ENCODE results near the gene PTPRT.

PTPRT gene

DNA sequence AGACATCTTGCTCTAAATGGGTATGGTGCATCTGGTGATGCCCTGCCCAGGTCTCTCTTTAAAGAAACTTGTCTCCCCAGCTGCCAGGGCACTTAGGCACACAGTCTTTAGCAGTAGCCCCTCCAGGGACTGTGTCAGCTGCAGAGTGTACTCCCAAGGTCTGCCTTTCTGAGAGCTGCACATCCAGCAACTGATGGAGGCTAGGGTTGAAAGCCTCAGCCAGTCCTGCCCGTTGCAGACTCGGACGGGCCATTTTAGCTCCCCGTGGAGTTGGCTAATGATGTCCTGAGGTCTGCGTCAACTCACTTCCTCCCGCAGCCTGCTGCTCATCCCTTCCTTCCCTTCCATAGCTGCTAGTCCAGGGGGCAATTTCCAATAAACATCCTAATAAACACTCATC is 381.8 kb downstream of the PTPRT start:
- no peak for DNase-seq (ENCODE audit: low read depth in 2 of 2)

DNA sequence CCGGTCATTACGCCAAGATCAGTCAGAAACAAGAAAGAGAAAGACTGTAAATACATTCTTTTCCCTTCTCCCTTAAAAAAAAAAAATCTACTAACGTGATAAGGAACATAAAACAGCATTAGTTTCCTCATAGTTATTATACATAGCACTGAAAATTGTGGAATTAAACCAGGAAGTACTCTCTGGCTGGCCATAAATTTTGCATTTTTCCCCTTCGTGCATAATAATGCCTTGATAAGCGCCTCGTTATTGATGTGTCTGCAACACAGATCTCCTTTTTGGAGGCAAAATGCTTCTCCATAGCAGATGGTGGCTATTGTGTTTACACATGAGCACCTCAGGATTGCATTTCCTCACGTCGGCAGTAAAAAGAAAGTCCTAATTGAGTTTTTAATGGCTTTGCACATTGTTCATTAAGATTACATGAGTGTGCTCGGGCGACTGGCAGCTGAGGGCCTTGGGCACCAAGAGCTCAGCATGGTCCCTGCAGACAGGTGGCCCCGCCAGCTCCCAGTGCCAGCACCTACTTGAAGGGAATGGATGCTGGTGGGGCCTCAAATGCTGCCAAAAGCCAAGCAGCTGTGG is 394.5 kb downstream of the PTPRT start:
- DNase-seq (ENCODE audit: low read depth in 2 of 2), result no peak

DNA sequence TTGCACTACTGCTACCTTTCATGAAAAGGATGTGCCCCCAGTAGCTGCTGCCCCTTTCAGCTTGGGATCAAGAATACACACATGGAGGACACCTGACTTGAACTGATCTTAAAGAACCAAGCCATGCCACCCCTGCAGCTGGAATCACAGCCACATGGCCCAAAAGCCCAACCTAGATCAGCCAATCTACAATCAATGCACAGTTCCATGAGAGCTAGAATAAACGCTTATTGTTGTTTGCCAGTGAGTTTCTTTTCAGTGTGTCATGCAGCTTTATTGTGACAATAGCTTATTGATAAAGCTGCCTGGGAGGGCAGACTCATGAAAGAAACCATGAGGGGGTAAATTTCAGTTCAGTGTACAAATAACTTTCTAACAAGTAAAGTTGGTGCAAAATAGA is 397.7 kb downstream of the PTPRT start:
- no peak for DNase-seq (ENCODE audit: low read depth in 2 of 2)

DNA sequence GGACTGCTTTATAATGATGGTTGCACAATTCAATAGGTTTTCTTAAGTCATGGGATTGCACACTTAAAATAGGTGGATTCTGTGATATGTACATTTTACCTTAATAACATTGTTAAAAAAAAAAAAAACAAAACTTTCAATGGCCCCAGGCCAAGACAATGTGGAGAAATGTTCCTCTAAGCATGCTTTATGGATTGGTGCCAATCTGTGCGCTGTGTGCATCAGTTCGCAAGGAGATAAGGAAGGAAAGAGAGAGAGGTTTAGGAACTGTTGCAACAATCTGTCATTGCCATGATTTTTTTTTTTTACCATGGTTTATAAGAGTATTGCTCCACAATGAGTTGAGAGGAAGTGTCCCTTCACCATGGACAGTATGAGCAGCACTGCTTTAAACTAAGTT is 399.6 kb downstream of the PTPRT start:
- DNase-seq (ENCODE audit: low read depth in 2 of 2), result no peak

DNA sequence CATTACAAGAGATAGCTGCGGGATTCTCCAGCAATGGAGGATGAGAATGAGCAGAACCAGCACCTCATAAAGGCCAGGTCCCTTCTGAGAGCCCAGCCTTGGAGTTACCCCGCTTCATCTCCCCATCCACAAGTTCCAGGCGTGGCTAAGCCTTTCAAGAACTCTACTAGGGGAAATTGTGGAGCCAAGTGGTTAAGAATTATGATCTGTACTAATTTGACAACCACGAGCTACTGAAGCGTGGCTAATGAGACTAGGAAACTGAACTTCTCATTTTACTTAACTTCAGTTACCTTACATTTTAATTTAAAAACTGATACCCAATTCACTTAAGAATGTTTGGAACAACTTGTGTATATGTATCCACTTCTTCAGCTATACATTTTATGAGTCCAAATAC is 401.0 kb downstream of the PTPRT start:
- no peak for DNase-seq (ENCODE audit: low read depth in 2 of 2)

DNA sequence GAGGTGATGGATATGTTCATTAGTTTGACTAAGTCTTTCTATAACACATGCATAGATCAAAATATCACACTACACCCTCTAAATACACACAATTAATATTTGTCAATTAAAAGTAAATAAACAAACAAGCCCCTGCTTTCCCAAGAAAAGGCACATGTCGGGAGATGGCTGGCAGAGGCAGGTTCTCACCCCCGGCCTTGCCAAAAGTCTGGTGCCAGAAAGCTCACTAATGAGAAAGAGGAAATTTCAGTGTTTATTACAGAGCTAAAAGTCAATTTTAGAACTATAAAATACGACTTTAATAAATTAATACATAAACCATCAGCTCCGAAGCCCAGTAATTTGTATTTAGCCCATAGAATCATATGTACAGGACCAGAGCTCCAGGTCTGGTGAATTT is 404.7 kb downstream of the PTPRT start:
- DNase-seq (ENCODE audit: low read depth in 2 of 2), result no peak

DNA sequence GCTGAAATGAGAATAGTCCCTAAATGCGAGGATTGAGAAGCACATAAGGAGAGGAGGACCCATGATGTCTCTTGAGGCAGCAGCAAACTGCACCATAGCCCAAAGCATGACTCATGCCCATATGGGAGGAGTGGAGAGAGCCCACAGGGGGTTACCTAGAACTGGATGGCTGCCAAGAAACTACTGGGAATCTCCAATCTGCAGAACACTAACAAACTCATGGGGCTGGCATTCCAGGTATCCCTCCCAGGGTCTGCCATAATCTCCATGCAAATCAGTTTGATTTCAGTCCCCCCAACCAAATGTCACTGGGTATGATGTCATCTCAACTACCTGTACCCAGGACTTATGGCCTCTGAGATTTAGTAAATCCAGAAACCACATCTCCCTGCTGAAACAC is 410.5 kb downstream of the PTPRT start:
- no peak for DNase-seq (ENCODE audit: low read depth in 2 of 2)

DNA sequence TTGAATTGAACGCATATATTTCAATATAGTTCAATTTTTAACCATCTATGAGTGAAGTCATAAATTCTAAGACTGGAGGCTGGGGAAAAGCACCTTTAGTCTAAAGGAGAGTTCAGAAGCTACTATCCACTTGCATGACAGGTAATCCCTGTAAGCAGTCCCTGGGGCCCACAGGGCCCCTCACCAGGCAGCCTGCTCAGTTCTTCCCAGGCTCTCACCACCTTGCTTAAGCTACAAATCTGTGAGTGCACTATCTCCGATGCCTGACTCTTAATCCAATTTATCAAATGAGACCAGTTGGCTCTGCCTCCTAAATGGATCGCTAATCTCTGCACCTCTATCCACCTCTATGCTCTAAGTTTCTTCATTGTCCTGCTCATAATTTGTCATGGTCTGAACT is 413.8 kb downstream of the PTPRT start:
- DNase-seq (ENCODE audit: low read depth in 2 of 2), result no peak

DNA sequence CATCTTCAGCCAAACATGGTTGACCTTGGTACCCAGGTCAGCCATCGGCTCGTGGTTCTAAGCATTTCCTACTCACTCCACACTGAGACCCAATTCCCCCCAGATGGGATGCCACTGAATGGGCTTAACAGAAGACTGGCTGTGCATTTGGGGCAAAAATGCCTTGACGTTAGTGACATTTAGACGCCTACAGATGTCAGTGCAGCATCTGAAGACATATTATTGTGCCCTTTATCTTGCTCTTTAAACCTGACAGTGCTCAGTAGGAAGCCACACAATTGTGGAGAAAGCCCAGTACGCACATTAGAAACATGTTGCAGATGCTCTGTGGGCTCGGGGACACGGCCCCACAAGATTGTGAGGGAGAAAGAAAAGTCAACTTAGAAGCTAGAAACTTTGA is 414.7 kb downstream of the PTPRT start:
- DNase-seq (ENCODE audit: low read depth in 2 of 2), result no peak

DNA sequence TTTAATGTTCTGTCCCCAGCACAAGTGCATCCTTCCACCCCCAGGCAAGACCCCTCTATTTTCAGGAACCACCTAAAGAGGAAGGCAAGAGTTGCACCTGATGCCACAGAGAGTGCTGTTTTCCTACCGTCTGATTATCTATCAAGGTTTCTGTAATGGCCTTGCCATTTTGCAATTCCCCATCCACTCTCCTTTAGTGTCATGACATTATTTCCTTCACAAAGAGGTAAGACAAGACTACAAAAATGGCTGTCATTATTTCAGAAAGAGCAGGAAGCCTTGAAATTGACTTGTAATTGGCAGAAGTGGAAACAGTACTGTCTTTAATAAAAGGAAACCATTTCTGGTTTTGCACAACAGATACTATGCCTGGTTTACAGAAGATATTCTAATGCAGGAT is 426.7 kb downstream of the PTPRT start:
- DNase-seq (ENCODE audit: low read depth in 2 of 2), result no peak

DNA sequence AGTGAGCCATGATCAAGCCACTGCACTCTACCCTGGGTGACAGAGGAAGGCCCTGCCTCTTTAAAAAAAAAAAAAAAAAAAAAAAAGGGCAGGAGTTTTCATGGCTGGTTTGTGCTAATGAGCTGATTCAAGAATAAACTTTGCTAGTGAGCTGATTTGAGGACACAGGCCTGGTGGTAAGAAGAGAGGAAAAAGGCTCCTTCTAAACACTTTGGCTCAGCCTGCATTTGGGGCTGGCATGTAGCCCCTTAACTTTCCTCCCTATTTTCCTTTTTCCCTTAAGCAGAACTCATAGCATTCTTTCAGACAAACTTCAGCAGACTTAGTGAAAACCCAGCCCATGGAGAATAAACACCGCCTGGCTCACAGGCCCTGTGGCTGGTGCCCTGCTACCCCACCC is 432.7 kb downstream of the PTPRT start:
- DNase-seq (ENCODE audit: low read depth in 2 of 2), result no peak

DNA sequence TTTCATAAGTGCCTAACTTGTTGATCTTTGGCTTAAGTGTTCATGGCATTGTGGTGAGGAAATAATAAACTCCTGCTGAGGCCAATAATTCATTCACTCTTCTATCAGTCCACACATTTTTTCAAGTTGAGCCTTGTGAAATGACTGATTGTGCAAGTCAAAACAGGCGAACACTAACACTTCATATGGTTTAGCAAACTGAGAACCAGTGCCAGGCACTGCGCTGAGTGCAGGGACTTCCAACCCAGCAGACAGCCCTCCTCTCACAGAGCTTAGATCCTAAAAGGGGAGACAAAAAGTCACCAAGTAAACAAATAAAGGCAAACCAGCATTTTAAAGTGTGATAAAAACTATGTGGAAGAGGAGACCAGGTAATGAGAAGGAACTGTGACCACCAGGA is 435.0 kb downstream of the PTPRT start:
- no peak for DNase-seq (ENCODE audit: low read depth in 2 of 2)

DNA sequence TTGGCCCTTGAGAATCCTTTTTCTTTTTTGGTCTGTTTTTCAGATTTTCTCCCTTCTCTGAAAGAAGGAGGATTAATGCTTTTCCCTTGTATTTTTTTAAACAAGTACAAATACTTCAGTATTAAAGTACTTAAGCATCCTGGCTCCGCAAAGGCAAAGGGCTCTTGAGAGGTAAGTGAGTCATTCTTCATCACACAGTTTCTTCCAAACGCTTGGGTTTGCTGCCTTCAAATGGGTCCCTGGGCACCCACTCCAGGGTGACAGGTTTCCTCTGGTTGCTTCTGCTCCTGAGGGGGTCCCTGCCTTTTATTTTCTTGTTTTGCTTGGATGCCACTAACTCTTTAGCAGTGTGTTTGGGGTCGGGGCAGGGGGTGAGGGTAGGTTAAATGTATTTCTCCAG is 437.1 kb downstream of the PTPRT start:
- DNase-seq (ENCODE audit: low read depth in 2 of 2), result no peak

DNA sequence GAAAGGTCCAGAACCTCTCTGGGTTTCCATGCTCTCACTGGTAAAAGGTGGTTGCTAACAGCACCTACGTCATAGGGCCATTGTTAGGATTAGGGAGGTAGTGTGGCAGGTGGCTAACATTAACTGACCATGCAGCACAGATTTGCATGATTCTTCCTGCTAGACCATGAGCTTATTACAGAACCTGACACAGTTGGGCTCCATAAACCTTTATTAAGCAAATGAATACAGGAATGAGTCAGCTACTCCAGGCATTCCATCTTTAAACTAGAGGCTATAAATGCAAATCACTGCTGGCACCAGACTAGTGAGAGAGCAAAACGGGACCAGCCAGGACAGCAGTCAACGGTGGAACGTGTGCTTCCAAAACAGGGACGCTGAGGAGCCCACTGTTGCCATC is 440.1 kb downstream of the PTPRT start:
- no peak for DNase-seq (ENCODE audit: low read depth in 2 of 2)

DNA sequence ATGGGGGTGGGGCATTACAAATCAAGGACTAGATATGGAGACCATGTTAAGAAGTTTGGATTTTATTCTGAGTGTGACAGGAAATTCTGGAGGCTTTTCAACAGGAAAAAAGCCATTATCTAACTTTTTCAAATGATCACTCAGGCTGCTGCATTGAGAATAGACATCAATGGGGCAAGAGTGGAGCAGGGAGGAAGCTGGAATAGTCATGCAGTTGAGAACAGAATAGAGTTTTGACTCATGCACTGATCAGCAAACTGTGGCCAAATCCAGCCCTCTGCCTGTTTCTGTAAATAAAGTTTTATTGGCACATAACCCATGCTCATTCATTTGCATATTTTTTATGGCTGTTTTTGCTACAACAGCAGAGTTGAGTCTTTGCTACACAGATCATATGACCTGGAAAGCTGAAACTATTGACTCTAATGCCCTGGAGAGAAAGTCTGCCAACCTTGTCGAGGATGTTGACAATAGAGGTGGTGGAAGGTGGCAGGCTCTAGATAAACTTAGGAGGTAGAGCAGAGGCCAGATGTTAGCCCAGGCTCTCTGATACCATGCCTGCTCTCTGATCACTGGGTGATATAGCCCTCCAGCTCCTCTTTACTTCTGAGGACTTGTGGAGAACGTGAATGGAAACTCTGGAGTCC is 441.8 kb downstream of the PTPRT start:
- no peak for DNase-seq (ENCODE audit: low read depth in 2 of 2)

DNA sequence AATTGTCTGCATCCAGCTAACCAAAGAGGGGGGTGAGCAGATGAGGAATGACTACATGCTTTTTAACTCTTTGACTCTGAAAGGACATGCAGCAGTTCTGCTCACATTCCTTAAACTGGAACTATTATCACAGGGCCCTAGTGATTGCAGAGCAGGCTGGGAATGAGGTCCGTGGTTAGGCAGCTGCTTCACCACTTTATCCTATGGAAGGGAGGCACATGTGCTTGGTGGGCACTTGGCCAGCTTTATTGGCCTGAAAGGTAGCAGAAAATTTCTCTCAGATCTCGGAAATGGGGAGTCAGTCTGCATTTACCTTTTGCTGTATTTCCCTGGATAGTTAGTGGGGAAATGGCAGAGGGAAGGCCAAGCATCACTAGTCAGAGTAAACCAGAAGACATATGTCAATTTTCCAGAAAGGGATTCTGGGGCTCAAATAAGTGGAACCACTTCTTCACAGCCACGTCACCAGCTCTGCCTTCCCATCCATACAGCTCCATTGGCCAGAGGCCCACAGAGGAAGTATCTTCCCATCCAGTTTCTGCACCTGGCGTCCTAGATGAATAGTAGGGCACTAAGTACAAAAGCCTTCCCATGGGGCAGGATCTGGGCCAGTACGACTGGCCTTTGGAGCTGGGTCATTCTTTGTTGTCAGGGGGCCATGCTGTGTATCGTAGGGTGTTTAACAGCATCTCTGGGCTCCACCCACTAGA is 444.8 kb downstream of the PTPRT start:
- no peak for DNase-seq (ENCODE audit: low read depth in 2 of 2)

DNA sequence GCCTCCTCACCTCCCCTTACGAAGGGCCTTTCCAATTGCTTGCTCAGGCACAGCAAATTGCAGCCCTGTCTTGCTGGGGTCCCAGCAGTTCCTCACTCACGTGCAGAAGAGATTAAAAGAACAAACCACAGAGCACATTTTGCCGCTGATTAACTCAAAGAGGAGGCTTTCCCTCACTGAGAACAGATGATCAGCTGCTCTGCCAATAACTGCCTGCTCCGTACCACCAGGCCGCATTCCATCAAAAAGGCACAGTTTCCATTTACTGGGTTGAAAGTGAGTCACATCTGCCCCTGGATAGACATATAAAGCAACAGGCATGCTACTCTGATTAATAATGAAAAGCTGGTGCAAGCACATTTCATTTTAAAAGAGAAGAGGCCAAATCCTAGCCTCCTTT is 446.8 kb downstream of the PTPRT start:
- no peak for DNase-seq (ENCODE audit: low read depth in 2 of 2)

DNA sequence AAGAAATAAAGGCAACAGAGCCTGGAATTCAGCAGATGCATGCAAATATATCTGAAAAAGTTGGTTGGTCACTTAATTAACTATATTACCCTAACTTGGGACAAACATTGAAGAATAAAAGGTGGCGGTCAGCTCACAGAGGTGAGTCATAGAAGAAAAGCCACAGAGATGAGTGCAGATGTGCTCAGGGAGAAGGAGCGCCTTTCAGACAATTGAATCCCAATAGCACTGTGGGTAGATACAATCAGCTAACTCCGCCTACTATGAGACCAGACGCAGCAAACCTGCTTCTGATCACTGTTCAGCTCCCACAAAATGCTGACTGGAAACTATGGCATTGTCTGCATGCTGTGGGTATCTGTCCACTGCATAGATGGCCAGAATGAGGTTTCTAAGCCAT is 447.8 kb downstream of the PTPRT start:
- DNase-seq (ENCODE audit: low read depth in 2 of 2), result no peak

DNA sequence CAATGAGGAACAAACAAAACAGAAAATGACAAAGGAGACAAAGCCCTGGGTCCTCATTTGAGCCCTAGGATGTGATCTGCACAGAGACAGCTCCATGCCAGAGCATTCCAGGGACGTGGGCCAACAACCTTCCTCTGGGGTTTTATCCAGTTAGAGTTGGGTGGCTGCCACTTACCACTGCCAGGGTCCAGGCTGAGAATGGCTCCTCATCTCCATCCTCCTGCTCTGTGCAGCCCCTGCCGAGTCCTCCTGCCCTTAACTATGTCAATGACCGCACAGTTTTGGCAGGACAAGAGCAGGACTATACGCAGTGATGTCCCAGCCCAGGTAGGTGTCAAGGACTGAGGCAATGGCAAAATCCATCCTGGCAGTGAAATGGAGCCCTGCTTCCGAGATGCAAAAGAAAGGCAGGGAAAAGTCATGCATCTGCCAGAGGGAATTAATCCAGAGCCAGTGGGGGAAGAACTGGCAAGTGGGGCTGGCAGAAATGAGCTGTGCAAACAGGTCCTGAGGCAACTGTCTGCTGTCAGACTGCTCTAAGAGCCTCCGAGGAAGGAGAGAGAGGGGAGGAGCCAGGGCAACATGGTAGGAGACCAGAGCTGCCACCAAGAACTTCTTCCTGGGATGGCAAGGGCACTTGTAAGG is 449.4 kb downstream of the PTPRT start:
- DNase-seq (ENCODE audit: low read depth in 2 of 2), result no peak

DNA sequence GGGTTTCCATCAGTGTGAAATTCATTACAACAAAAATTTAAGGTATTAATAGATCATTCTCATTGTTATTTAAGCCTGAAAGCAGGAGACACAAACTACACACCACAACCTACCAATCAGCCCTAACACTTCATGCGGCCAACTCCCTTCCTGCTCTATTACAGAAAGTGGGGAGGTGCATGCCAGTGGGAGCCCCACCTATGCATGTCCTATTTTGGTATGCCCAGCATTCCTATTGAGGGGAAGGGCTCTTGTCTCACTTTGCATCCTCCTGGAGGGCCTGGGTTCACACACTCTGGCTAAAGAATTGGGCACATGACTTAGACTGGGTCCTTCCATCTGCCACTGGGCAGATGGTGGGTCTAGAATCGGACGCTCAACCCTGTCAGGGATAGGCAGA is 450.0 kb downstream of the PTPRT start:
- no peak for DNase-seq (ENCODE audit: low read depth in 2 of 2)

DNA sequence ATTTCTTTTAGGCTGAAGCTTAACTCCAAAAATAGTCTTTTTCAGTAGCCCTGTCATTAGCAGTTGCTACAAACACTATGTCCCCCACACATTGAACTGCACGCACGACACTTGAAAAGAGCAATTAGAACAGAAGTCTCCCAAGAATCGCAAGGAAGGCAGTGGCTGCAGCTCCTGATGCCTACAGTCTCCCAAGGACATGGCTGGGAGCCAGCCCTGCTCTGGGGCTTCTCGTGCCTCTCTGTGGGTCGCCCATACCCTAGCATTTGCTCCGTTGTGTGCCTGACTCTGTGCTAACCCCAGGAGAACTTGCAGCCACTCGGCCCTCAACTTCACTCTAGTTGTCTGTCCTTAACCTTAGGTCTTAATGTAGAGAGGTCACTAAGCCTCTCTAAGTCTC is 454.2 kb downstream of the PTPRT start:
- no peak for DNase-seq (ENCODE audit: low read depth in 2 of 2)

DNA sequence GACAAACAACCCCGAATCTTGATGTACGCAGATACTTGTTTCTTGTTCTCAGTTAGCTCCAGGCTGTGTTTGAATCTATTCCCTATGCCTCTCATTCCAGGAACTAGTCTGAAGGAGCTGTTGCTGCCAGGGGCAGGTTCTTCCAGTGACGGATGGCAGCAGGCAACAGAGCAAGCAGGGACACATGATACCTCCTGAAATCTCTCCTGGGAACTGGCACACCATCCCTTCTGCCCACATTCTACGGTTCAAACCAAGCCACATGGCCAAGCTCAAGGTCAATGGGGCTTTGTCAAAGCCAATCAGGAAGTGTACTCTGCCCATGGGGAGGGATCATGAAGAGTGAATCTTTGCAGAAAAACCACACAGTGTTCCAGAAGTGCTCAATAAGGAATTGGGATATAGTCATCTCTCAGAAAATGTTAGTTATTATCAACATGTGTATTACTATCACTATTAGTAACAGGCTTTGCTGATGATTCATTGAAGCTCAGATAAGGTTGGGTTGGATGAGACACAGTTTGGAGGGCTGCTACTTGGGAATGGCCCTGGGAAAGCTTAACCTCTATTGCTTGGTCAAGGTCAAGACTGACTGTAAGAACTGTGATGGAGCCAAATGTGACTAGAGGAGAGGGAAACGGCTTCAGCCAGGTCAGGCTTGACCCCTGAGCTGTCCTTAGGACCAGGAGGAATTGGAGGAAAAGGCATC is 454.9 kb downstream of the PTPRT start:
- DNase-seq (ENCODE audit: low read depth in 2 of 2), result no peak

Measured in fibroblast of skin of left quadriceps (primary cell).